ENCODE data around the gene BCAS1. TPM values are rescaled to one million over a fixed set of nuclear protein-coding genes. Genes with fewer than 3 reads are reported as not detected.

Gene BCAS1, protein sequence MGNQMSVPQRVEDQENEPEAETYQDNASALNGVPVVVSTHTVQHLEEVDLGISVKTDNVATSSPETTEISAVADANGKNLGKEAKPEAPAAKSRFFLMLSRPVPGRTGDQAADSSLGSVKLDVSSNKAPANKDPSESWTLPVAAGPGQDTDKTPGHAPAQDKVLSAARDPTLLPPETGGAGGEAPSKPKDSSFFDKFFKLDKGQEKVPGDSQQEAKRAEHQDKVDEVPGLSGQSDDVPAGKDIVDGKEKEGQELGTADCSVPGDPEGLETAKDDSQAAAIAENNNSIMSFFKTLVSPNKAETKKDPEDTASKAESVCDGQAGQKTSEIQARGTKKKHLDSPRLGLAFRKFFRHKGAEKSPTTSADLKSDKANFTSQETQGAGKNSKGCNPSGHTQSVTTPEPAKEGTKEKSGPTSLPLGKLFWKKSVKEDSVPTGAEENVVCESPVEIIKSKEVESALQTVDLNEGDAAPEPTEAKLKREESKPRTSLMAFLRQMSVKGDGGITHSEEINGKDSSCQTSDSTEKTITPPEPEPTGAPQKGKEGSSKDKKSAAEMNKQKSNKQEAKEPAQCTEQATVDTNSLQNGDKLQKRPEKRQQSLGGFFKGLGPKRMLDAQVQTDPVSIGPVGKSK
- 1 to 10 TPM in 1 of 9 donors, under 1 TPM in 1, not detected in 7; 0.11 to 2.3 TPM for total RNA-seq
- polyA plus RNA-seq = under 1 TPM; 0.07 to 0.80 (median 0.13) TPM
- long read RNA-seq, donor 1 = 0 reads
- long read RNA-seq, donor 2 = 0 reads
- long read RNA-seq, donor 3 = 0 reads
- long read RNA-seq, donor 4 = 0 reads
- long read RNA-seq, donor 5 = 0 reads
- long read RNA-seq, donor 6 = 0 reads
- long read RNA-seq, donor 7 = 0 reads
- long read RNA-seq, donor 8 = 0 reads
- long read RNA-seq, donor 9 = 0 reads
- long read RNA-seq, donor 10 = 0 reads

DNA sequence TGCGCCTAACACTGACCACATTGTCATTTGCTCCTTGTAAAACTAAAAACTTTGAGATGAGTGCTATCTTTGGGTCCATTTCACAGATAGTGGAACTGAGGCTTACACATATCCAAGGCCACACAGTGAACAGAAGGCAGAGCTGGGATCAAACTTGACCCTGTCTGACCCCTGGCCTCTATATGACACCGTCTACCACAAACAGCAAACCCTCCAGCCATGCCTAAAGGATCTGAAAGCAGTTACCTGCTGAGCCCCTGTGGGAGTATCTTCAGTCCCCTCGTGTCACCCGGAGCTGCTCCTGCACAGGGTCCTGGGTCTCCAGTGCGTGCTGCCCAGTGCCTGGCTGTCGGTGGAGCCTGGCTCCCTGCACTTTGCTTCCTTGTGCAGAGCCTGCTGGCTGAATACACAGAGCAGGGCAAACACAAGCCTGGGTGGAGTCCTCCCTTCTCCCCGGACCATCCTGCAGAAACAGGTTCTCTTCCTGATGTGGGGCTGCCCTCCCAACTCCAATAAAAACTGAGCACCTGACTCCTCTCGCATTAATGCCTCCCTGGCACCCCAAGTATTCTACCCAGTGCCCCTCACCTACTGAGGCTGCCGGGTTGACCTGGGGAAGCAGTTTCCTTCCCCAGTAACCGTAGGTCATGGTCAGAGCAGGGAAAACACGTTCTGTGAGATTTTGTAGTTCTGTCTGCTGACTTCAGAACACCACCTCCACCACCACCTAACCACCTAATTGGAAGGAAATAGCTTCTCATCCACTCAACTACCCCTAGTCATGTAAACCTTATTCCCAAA is at the start of gene BCAS1:
TSS of gene BCAS1 (minus strand) at position 408 of the 801 bp plus-strand sequence. CDS start 11,876 bp downstream, outside the sequence.
- no peak within 1 kb of the TSS for H3K27ac ChIP-seq
- no peaks in the 10 kb centered on the region for H3K27me3 ChIP-seq
- WGBS, 4 donors = 54 to 72% (median 62%) methylated on average over 7 to 11 of the region's 11 CpGs
- TF ChIP-seq, protein P1, sequence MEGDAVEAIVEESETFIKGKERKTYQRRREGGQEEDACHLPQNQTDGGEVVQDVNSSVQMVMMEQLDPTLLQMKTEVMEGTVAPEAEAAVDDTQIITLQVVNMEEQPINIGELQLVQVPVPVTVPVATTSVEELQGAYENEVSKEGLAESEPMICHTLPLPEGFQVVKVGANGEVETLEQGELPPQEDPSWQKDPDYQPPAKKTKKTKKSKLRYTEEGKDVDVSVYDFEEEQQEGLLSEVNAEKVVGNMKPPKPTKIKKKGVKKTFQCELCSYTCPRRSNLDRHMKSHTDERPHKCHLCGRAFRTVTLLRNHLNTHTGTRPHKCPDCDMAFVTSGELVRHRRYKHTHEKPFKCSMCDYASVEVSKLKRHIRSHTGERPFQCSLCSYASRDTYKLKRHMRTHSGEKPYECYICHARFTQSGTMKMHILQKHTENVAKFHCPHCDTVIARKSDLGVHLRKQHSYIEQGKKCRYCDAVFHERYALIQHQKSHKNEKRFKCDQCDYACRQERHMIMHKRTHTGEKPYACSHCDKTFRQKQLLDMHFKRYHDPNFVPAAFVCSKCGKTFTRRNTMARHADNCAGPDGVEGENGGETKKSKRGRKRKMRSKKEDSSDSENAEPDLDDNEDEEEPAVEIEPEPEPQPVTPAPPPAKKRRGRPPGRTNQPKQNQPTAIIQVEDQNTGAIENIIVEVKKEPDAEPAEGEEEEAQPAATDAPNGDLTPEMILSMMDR (IDR thresholded peaks at IDR 0.05) = no peak
- no peak for TF ChIP-seq POLR2A (IDR thresholded peaks at IDR 0.05)
- no peak within 1 kb of the TSS for H3K4me3 ChIP-seq
- no peaks in the 10 kb centered on the region for H3K9me3 ChIP-seq (replicated peaks in 1 of 3)
- no peaks in the 10 kb centered on the region for H3K36me3 ChIP-seq (replicated peaks in 1 of 2)
- DNase-seq = no peak
- intact Hi-C loops (cut with DNase I) = no loop called here
- no peaks in the 10 kb centered on the region for H3K4me1 ChIP-seq (replicated peaks in 1 of 2)

DNA sequence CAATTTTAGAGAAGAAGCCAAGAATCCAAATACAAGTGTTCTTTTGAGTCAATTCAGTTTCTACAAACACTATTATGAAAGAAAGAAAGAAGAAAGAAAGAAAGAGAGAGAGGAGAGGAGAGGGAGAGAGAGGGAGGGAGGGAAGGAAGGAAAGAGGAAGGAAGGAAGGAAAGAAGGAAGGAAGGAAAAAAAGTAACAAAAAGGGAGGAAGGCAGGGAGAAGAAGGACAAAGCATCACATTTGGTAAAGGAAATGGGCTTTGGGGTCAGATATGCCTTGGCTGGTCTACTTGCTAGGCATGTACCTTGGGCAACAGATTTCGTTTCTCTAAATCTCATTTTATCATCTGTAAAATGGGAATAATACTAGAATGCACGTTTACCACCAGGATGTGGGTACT is 49.4 kb upstream of the BCAS1 start:
- TF ChIP-seq, protein P1 (IDR thresholded peaks at IDR 0.05) = no peak
- no peak for TF ChIP-seq POLR2A (IDR thresholded peaks at IDR 0.05)
- 55 to 76% (median 72%) methylated on average over 2 of the region's 2 CpGs for WGBS, 4 donors
- intact Hi-C loops (cut with DNase I) = no loop called here
- Histone ChIP-seq H3K4me3 (no peak overlapping the region), H3K36me3 (replicated peaks in 1 of 2) (no peaks in the 10 kb centered on the region), H3K4me1 (replicated peaks in 1 of 2) (no peaks in the 10 kb centered on the region), H3K9me3 (replicated peaks in 1 of 3) (no peaks in the 10 kb centered on the region), H3K27me3 (no peaks in the 10 kb centered on the region), H3K27ac (no peak overlapping the region)
- DNase-seq = no peak

DNA sequence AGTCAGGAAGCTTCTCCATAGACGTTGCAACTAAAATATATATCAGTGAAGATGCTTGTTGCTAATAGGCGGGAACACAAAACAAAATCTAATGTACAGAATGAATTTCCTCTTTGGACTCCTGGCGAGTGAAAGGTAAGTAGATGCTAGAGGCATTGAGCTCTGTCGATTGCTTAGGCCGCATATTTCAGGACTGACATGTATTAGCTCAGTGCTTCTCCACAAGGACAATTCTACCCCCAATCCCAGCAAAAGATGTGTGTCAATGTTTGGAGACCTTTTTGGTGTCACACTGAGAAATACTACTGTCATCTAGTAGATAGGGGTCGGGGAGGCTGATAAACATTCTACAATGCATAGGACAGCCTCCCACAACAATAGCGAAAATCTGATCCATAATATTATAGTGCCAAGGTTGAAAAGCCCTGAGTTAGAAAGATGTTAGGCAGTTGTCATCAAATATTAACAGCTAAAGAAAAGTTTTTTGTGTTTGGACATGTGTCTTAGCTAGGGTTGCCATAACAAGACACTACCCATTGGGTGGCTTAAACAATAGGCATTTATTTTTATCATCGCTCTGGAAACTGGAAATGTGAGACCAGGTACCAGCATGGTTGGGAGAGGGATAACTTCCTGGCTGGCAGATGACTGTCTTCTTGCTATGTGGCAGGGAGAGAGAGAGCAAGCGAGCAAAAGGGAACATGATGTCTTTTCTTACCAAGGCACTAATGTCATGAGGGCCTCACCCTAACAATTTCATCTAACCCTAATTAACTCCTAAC is 48.0 kb upstream of the BCAS1 start:
- intact Hi-C loops (cut with DNase I) = no loop called here
- no peaks in the 10 kb centered on the region for H3K4me1 ChIP-seq (replicated peaks in 1 of 2)
- H3K27ac ChIP-seq = no peak overlapping the region
- no peaks in the 10 kb centered on the region for H3K36me3 ChIP-seq (replicated peaks in 1 of 2)
- H3K4me3 ChIP-seq = no peak overlapping the region
- TF ChIP-seq, protein P1 (IDR thresholded peaks at IDR 0.05) = no peak
- TF ChIP-seq POLR2A (IDR thresholded peaks at IDR 0.05) = no peak
- no peak for DNase-seq
- no peaks in the 10 kb centered on the region for H3K9me3 ChIP-seq (replicated peaks in 1 of 3)
- no peaks in the 10 kb centered on the region for H3K27me3 ChIP-seq
- WGBS, 4 donors = 76 to 81% (median 79%) methylated on average over 9 of the region's 9 CpGs

All from adrenal gland (tissue), 19 donors.